Ishikawa (cell line): ENCODE data around the gene KDM5A.

Source experiments
- TAF1 ChIP-seq: IDR thresholded peaks from 2 replicates; pipeline ENCODE4 v1.6.1; 2012; ENCODE audit warnings: low read depth, mild to moderate bottlenecking
- YY1 ChIP-seq: IDR thresholded peaks from 2 replicates; pipeline ENCODE4 v1.6.1; 2012; ENCODE audit warnings: low read depth
- TF ChIP-seq, protein P1 (sequence below): IDR thresholded peaks from 2 replicates; pipeline ENCODE4 v1.6.1; 2012

- TF ChIP-seq, protein P1, sequence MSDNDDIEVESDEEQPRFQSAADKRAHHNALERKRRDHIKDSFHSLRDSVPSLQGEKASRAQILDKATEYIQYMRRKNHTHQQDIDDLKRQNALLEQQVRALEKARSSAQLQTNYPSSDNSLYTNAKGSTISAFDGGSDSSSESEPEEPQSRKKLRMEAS = no peak
- TF ChIP-seq TAF1 = no peak
- TF ChIP-seq YY1 = no peak
These were observed 21.1 kb downstream of the KDM5A start for GRCh38 chr12:367972-368371.
